NK-92 treated with Interleukin-12 subunit alpha and Interleukin-12 subunit beta, amount 100 ng/mL, for 24 hours (cell line): ENCODE results near the gene HOXD9.

Experiments used
- DNase-seq: peaks from one replicate; lab custom pipeline; 2025; lab: John Stamatoyannopoulos, UW

Gene HOXD9

DNA sequence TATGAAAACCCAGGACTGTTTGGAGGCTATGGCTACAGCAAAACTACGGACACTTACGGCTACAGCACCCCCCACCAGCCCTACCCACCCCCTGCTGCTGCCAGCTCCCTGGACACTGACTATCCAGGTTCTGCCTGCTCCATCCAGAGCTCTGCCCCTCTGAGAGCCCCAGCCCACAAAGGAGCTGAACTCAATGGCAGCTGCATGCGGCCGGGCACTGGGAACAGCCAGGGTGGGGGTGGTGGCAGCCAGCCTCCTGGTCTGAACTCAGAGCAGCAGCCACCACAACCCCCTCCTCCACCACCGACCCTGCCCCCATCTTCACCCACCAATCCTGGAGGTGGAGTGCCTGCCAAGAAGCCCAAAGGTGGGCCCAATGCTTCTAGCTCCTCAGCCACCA, 46.7 kb downstream of the HOXD9 start:
- DNase-seq, result no peak

DNA sequence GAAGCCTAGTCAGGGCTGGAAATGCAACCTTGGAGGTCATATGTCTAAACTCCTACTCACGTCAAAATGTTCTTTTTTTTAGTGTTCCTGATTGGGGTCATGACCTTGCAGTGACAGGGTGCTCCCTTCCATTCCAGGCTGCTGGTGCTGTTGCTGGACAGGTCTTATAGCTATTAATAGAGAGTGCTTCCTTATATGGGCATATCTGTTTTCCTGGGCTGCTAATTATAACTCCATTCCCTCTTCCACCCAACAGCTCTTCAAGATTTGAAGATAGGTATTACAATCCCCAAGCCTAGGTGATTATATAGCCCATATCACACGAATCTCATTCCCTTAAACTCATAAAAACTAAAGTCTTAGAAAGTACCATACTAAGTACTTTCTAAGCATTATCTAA, 47.2 kb downstream of the HOXD9 start:
- DNase-seq, result no peak

DNA sequence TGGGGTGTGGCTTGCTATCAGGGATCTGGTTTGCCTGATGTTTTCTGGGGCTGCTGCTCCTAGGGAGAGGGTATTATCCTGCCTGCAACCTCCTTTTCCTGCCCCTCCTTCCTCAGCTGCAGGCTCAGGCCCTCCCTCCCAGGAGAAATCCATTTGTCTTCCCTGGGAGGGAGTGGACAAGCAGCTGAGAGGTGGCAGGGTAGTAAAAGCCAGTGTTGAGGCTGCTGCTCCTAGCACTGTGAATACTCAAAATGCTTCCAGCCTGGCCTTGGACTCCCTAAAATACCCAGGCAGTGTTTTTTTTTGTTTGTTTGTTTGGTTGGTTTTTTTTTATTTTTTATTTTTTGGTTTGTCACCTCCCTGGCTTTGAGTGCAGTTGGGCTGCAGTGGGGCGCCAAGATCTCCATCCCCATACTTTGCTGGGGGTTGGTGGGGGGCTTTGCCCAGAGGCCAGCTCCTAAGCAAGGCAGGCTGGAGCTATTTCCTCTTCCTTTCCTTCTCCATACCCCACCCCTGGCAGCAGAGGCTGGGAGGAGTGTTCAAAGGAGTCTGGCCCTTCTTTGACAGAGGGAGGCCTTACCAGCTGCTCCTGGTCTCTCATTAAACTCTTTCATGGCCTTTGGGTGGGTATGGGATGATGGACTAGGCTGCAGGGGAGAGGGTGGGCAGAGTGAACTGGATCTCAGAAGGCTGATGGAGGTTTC, 48.2 kb downstream of the HOXD9 start:
- no peak for DNase-seq

DNA sequence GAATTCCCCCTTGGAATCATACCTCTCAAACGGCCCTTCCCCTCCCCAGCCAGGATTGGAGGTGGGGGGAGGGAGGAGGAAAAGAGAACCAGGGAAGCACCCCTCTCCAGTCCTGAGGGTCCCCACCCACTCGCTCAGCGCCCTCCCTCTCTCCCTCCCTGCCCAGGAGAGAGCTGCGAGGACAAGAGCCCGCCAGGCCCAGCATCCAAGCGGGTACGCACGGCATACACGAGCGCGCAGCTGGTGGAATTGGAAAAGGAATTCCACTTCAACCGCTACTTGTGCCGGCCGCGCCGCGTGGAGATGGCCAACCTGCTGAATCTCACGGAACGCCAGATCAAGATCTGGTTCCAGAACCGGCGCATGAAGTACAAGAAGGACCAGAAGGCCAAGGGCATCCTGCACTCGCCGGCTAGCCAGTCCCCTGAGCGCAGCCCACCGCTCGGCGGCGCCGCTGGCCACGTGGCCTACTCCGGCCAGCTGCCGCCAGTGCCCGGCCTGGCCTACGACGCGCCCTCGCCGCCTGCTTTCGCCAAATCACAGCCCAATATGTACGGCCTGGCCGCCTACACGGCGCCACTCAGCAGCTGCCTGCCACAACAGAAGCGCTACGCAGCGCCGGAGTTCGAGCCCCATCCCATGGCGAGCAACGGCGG, 49.0 kb downstream of the HOXD9 start:
- no peak for DNase-seq

DNA sequence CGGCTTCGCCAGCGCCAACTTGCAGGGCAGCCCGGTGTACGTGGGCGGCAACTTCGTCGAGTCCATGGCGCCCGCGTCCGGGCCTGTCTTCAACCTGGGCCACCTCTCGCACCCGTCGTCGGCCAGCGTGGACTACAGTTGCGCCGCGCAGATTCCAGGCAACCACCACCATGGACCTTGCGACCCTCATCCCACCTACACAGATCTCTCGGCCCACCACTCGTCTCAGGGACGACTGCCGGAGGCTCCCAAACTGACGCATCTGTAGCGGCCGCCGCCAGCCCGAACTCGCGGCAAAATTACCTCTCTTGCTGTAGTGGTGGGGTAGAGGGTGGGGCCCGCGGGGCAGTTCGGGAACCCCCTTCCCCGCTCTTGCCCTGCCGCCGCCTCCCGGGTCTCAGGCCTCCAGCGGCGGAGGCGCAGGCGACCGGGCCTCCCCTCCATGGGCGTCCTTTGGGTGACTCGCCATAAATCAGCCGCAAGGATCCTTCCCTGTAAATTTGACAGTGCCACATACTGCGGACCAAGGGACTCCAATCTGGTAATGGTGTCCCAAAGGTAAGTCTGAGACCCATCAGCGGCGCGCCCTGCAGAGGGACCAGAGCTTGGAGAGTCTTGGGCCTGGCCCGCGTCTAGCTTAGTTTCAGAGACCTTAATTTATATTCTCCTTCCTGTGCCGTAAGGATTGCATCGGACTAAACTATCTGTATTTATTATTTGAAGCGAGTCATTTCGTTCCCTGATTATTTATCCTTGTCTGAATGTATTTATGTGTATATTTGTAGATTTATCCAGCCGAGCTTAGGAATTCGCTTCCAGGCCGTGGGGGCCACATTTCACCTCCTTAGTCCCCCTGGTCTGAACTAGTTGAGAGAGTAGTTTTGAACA, 49.7 kb downstream of the HOXD9 start:
- no peak for DNase-seq

DNA sequence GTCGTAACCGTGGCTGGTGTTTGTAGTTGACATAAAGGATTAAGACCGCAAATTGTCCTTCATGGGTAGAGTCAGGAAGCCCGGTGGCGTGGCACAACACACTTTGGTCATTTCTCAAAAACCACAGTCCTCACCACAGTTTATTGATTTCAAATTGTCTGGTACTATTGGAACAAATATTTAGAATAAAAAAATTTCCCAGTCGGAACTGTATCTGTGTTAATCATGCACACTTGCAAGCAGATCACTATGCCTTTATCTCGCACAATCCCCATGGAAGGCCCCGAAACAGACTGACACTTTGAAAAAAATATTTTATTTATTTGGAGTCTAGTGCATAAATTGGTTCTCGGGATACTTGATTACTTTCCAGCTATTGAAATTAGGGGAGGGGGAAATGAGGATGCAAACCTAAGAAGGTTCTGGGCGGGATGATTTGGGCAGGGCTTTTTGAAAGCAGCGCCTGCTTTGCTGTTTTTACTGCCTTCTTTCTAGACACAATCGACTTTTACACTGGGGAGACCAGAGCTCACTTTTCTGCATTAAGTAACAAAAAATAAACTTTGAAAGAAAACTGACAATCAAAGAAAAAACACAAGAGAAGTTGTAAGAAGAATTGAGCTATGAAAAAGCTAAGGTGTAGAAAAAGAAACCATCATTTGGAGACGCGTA, 50.5 kb downstream of the HOXD9 start:
- DNase-seq, result no peak

DNA sequence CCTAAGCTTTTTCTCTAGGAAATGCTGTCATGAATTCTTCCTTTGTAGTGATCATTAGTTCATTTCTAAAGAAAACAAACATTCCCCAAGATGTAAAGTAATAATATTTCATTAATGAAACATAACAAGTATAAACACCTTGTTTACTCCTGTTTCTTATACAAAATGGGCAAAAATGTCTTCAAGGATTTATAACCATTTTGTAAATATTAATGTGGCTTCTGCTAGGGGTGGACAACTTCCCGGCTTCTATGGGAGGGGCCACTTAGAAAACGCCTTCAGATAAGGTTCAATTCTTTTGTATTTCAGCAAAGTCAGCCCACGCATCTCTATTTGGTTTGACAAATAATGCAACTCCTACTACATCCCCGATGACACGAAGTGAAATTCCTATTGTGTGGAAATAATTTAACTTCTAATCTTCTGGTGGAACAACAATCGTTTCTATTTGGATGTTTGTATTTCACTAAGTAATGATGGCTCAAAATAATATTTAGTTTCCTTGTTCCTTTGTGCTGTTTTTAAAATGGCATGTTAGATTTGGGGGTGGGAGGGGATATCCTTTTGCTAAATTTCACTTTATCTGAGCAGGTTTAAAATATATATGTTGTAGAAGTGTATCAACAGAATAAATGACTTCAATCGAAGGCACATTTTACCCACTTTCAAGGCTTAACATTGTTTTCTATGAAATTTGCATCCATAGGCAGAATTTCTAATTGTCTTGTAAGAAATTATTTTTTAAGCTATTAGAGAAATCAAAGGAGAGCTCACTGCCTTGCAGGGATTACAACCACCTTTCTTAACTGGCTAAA, 51.3 kb downstream of the HOXD9 start:
- DNase-seq, result no peak

DNA sequence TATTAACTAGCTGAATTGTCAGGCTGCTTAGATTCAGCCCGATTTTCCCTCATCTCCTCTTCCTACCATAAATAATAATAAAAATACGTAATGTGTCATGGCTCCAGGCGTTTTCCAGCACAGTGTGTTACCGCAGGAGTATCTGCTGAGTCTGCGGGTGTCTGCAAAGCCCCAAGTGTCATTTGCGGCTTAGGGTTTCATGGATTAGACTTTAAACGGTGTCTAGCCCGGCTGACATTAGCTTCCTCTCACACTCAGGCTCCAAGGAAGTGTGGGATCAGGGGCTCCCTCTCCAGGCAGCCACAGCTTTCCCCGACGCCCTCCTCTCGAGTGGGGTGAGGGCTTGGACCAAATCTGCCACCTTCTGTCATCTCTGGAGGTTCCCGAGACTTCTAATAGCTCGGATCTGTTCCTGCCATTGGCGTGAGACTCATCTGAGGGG, 51.9 kb downstream of the HOXD9 start:
- DNase-seq, result no peak
